ENCODE results near the gene OR52N2. TPM values are rescaled to one million over a fixed set of nuclear protein-coding genes. Genes with fewer than 3 reads are reported as not detected.

Gene OR52N2
- total RNA-seq, 1 donor from 2014 or later = not detected

Other genes starting within 250 kb of the OR52N2 start
- gene OR52B6, start 228.0 kb upstream of the OR52N2 start, total RNA-seq = not detected in 2 replicates
- gene TRIM6, start 212.3 kb upstream of the OR52N2 start, total RNA-seq = 0.31 and 0.40 TPM in 2 replicates
- gene TRIM34, start 183.9 kb upstream of the OR52N2 start, total RNA-seq = 2.7 and 4.4 TPM in 2 replicates
- 36.3 and 45.8 TPM in 2 replicates for gene TRIM5, start 123.8 kb upstream of the OR52N2 start, total RNA-seq
- gene TRIM22, start 119.1 kb upstream of the OR52N2 start, total RNA-seq = 61.0 and 81.6 TPM in 2 replicates
- gene OR56B1, start 72.5 kb upstream of the OR52N2 start, total RNA-seq = not detected in 2 replicates
- gene OR52N4, start 54.7 kb upstream of the OR52N2 start, total RNA-seq = not detected in 2 replicates
- not detected in 2 replicates for gene OR52N5, start 25.6 kb upstream of the OR52N2 start, total RNA-seq
- not detected in 2 replicates for gene OR52N1, start 17.7 kb upstream of the OR52N2 start, total RNA-seq
- gene OR52E6, start 33.0 kb downstream of the OR52N2 start, total RNA-seq = not detected in 2 replicates
- gene OR52E8, start 48.8 kb downstream of the OR52N2 start, total RNA-seq = not detected in 2 replicates
- not detected in 2 replicates for gene OR52E4, start 71.7 kb downstream of the OR52N2 start, total RNA-seq
- gene OR52E5, start 84.3 kb downstream of the OR52N2 start, total RNA-seq = not detected in 2 replicates
- not detected in 2 replicates for gene OR56A3, start 133.3 kb downstream of the OR52N2 start, total RNA-seq
- not detected in 2 replicates for gene OR56A5, start 159.6 kb downstream of the OR52N2 start, total RNA-seq
- gene OR52L1, start 178.1 kb downstream of the OR52N2 start, total RNA-seq = not detected in 2 replicates
- not detected in 2 replicates for gene OR56A4, start 198.0 kb downstream of the OR52N2 start, total RNA-seq
- gene OR56A1, start 221.8 kb downstream of the OR52N2 start, total RNA-seq = 0.05 TPM in 1 of 2 replicates, not detected in the other